Dedifferentiated amniotic fluid mesenchymal stem cell (primary cell): ENCODE results near the gene HAND2.

Experiments
- DNase-seq: peaks from one replicate; pipeline ENCODE4 v3.0.0-alpha.2; 2016; ENCODE audit errors: extremely low spot score

Gene HAND2

DNA sequence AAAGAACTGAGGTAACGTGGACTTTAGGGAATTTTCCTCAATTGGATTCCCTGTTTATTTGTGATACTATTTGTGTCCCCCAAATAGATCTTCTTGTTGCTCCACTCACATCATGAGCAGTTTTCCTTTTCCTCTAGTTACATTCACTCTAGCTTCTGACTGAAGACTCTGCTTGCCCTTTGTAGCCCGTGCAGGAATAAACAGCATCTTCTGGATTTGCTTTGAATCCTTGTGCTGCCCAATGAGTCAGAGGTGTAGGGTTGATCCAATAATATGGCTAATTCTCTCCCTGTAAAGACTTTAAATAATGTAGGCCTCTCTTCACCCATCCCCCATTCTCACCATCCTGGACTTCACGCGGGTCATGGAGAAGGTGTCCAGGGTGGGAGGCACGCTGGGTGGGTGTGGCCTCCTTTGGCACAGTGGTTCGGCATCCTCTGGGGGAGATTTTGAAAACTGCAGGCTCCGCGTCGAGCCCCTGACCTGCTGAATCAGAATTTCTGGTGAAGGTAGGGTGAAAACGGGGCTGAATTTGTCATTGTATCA, 9.0 kb downstream of the HAND2 start:
- no peak for DNase-seq

DNA sequence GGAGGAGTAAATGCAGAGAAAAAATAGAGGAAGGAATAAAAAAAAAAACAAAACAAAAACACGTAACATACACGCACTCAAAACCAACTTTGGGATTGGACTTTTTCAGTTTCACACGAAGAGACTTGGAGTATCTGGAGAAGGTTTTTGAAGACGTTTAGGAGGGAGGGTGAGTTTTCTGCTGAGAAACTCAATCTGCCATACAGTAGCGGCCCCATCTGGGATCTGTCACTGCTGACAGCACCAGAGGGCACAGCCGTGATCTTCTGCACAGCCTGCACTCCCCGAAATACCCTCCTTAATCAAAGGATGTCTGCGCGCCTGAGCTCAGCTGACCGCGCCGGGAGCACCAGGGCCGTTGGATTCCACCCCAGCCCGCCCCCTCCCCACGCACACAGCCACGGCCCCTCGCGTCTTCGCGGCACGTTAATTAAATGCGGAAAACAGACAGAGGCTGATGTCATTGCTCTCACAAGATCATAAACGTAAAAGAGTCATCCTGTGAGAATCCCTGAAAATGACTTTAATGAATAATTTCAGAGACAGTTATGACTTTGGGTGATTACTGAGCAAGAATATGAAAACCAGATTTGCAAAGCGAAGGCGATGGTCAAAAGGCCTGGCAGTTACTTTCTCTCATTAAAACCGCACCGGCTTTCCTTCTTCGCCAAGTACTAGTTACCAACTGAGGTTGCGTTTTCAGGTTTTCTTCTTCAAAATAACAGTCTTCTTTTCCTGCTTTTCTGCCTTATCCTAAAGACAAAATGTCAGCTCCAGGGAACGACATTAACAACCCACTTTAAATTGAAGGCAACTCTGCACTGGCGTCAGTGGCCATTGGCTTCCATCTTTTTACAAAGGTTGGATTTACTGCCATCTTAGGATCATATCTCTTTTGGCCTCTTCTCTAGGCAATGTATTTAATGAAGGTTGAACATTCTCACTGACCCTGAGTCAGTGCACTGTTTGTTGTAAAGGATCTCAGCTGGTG, 10.6 kb downstream of the HAND2 start:
- DNase-seq, result no peak

DNA sequence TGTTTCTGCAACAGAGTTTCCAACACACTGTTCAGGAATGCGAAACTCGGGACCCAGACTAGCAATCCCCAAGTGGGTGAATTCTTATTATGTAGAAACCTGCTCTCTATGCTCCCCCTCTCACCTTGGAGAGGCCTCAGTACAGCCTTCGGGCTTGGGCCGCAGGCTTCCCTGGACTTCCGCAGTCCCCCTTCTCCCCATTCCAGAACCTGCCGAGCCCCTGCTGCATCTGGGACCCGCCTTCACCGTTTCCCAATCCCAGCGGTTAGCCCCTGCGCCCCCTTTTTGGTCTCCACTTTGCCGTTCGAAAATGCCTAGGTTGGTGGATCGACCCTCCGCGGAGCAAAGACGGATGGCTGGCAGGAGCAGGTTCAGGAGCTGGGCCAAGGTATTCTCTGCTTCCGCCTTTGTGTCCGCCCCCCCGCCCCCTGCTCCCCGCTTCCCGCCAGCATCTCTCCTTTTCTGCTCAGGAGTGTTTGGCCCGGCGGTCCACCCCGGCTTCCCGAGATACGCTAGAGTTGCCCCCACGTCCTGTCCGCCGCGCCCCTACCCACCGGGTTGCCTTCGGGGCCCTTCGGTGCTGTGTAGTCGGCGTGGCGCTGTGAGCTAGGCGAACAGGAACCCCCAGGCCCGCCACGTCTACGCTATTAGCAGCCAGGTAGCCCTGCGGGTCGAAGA, 11.5 kb downstream of the HAND2 start:
- no peak for DNase-seq

DNA sequence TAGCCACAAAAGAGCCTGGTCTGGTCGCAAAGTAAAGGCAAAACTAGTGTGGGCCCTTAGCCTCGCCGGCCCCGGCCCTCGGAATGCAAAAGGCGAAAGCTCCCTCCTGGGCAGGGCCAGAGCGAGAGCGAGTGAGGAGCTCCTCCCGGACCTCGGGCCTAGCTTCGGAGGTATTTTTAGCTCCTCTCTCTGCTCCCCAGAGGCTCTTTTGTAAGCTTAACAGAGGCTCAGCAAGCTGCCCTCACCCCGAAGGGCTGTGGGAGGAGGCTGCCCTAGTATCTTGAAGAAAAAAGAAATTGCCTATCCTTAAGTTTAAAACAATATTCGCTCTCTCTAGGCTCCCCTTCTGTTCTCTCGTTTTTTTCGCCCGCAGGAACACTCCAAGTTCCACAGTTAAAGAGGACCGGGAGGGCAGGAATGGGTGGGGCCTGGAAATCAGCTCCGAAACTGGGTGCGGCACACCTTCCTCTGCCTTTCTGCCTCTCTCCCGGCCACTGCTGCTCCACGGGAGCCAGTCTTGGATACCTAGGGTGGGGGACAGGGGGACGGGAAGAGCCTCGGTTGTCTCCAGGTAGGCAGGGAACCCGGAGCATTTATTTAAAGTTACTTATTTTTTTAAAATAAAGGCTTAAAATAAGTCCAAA, 12.1 kb downstream of the HAND2 start:
- DNase-seq, result no peak

DNA sequence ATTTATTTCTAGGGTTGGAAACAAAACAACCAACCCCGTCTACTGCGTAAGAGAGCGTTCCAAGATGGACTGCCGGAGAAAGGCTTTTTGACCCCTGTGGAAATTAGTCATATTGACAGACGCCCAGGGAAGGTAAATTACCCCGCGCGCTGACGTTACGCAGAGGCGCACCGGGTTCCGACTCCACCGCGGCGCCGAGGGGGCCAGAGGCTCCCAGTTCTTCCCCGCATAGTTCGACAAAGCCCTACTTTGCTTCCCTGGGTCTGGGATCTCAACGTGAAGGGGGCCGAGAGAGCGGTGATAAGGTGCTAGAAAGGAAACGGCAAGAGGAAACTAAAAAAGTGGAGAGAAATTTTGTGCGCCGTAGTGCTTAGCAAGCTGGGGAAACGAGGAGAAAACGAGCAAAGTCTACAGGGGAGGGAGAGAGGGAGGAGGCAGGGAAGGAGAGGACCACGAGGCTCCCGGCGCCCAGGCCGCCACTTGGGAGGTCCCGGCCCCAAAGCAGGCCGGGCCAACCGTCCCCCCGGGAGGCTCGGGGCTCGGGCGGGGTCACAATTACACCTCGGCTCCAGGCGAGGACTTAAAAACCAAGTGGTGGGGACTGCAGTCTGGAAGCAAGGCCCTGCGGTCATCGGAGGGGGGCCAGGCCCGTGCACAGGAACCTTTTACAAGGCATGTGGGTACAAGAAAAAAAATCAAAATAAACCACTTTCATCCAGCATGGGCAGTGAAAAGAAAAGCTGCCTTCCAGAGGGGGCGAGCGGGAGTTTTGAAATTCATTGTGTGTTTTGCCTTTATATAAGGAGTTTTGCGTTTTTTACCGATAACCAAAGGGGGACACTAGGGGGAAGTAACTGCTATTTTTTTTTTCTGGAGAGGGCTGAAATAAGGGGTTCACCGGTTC, 13.2 kb downstream of the HAND2 start:
- DNase-seq, result no peak

DNA sequence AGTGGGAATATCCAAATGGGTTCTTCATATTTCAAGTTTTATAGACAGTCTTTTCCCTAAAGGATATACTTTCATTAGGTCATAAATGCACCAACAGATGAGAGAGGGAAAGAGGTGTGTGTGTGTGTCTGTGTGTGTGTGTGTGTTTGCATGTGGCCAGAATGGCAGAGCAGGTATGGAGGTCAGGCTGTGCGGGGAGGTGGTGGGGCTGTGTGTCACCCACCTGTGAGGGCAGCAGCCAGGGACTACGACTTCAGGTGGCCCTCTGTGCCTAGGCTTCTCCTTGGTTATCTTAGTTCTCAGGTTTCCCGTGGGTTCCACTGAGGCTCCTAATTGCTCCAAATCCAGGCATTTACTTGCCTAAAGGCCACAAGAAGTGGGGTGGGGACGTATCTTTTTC, 14.6 kb downstream of the HAND2 start:
- no peak for DNase-seq

DNA sequence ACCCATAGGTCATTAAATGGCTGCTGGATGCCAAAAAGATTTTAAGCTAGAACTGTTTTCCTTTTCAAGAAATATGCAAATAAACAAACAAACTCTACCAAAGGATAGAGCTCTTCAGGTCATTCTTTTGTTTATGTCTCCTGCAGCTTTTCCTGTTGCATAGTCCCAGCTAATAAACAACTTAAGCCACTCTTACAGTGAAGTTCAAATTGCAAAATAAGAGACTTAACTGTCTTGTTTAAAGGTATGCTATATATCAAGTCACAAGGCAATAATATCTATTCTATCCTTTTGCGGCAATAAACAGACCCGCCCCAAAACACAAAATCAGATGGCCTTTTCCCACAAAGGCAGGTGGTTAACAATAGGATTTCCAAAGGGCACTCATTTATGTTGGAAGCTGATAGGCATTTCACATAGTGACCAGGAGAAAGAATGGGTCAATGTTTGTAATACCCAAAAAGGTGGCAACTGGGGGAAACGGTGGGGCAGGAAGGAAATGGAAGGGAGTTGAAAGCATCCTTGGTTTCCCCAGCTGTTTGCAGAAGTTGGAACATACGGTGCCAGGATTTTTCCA, 15.3 kb downstream of the HAND2 start:
- no peak for DNase-seq

DNA sequence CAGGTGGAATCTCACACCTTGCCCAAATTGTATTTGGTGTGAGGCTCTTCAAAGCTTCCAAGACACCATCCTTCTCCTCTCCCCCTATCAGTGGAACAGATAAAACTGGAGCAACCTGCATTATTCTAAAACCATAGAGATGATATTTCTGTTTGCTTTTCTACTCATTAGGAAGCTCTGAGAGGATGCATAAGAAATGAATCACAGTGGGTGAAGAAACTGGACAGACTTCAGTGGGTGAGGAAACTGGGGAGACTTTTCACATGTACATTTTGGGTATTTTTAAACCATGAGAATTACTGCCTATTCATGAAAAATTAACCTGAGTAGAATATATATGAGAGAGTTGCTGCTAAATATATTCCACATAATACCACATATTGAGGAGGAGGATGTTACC, 16.4 kb downstream of the HAND2 start:
- DNase-seq, result no peak

DNA sequence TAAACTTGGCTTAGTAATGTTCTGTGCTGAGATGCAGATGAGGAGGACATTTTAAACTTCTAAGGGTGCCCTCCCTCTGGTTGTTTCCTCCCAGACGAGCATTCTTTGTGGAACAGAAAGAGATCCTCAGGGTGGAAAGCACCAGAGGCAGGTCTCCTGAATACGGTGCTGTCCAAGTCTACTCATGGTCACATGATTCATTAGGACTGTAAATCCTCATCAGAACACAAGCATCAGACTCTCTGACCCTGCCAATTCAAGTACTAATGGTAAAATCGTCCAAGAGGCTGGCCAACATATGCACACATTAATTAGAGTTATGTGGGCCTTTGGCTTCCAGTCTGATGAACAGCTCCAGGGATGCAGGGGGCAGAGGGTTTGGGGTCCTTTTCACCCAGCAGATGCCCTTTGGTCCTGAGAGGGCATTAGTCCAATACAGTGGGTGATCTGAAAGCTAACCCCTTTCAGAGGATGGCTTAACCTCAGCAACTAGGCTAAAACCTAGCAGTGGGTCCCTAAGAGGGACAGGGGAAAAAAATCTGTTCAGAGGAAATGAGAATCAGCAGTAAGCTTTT, 18.2 kb downstream of the HAND2 start:
- no peak for DNase-seq

DNA sequence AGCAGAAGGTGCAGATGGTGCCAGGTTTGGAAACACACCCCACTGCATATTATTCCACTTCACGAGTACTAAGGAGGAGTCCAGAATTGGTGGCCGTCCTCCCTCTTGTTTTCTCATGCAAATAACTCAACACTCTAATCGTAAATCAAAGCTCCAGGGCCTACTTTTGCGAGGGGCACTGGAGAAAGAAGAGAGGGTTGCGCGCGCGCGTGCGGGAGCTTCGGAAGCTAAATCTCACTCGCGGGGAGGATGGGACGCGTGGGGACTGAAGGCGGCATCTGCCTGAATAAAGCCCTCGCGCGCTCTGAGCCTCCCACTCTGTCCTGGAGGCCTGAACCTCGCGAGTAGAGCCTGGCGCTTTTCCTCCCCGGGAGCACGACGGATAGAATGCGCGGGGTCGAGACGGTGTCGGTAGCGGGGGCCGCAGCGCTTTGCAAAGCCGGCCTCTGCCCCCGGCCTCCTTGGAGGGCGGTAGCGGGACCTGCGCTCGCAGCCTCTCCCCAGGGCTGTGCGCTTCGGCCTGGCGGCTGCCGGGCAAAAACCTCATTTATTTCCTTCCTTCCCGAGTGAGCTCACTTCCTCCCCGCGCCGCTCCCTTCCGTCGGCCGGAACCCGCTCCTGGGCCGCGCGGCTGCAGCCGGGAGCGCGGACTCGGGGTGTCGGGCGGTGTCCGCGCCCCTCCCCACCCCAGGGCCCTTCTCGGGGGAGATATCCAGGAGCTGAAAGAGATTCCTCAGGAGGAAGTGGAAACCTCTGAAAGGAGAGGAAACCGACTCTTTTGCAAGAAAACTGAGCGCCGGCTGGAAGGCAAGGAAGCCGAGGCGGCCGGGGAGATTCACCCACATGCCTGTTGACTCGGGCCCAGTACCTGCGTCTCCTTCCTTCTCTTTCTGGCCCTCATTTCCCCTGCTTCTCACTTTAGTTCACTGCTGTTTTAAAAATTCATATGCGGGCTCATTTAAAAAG, 20.7 kb downstream of the HAND2 start:
- DNase-seq, result no peak

DNA sequence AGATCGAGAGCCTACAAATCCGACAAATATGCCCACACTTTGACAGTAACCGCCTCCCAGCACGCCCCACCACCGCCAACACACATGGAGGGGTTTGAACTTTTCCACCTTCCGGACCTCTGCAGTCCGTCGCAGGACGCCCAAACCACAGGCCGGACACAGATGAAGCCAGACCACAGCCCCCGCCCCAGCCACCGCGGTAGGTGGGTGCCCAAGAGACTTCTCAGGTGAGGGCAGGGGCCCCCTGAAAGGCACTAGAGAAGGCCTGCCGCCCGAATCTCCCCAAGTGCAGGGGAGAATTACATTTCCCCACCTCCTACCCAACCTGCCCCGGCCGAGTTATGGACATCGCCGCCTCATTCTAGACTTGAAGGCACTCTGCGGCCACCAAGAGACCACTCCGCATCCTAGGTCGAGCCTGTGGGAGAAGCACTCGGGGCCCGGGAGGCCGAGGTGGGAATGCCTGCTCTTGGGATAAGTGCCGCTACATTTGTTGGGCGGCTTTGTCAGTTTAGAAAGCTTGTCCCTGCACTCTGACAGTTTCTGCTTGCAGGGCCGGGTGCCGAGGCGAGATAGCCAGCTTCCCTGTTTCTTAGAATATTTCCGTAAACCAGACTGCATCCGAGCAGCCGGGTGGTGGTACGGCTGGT, 21.5 kb downstream of the HAND2 start:
- no peak for DNase-seq

DNA sequence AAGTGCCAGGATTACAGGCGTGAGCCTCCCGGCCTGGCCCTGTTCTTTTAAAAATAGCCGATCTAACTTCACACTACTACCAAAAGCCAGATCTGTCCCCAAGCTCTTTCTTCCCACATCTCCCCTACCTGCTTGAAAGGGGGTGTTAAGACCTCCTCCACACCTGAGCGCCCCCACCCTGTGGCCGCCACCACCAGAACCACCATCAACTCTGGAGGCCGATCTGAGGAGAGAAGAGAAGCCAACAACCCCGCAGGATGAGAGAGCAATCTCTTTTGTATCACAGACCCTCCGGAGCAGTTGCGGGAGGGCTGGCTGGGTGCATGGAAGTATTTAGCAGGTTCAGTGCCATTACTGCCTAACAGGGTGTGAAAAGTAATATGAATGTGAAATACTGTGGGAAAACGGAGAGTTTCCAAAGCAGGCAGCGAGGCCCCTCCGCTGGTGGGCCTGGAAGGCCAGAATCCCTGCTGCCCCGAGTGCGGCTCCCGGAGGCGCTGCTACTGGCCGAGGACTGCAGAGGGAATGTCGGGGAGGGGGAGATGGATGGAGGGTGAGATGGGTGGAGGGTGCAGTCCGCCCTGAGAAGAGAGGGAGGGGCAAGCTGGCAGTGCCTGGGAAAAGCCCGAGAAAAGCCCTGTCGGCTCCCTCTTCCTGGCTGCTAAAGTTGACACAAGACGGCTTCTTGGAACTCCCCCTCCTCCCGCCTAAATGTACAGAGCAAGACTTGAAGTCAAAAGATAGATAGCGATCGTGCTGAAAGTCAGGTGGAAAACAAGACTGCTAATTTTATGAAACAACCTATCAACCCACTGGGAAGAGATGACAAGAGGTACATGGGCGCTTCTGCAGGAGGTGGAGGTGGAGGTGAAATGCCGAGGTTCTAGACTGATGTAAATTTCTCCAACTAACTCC, 22.3 kb downstream of the HAND2 start:
- DNase-seq, result no peak

DNA sequence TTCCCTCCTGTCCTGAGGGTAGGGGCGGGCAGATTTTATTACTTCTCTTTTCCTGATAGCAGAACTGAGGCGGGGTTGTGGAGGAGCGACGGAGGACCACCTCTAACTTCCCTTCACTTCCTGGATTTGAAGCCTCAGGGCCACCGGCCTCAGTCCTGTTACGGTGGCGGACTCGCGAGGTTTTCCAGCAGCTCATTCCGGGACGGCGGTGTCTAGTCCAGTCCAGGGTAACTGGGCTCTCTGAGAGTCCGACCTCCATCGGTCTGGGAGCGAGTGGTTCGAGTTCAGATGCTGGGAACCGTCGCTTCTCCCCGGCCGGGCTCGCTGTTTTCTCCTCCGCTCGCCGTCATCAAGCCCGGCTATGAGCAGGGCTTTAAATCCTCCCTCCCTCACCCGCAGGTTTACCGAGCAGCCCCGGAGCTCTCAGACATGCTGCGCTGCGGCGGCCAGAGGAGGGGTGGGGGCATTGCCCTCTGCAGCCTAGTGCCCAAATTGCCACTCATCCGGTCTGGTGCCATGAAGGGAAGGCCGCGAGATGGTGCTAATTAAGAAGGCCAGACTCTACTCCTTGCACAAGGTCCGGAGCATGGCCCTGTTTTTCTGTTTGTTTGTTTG, 23.3 kb downstream of the HAND2 start:
- DNase-seq, result no peak

DNA sequence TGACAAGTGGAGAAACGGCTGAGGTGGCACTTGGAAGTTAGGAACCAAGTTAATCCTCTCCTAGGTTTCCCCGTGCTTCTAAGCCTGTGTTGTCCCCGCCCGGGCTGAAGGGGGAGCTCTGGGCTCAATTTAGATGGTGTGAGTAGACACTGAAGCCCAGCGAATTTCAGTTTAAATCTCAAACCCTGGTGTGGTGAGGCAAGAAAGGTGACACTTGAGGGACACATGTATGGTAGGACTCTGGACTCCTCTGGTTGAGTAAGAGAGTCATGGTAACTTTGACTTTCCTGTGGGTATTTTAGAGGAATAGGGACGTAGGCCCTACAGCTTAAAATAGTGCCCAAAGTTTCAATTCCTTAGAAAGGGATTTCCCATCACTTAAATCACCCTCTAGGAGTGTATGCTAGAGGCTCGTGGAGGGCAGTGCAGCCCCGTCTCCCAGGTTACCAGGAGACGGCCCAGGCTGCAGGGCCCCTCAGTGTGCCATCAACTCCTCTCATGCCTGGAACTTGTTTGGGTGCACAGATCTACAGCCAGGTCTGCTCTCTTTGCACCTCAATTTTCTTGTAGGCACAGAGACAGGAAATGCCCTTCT, 24.0 kb downstream of the HAND2 start:
- no peak for DNase-seq

DNA sequence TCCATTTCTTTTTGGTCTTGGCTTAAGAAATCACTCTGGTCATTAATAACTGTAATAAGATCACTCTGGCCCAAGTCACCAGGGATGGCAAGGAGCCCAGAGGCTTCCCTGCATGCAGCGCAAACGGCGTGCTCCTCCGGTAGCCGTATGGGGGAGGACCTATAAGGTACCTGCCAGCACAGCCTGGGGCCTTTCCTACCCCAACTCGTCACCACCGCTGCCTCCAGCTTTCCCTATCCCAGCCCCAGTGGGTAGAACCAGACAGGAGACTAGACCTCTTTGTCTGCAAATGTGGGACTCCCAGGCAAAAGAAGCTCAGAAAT, 25.9 kb downstream of the HAND2 start:
- DNase-seq, result no peak

DNA sequence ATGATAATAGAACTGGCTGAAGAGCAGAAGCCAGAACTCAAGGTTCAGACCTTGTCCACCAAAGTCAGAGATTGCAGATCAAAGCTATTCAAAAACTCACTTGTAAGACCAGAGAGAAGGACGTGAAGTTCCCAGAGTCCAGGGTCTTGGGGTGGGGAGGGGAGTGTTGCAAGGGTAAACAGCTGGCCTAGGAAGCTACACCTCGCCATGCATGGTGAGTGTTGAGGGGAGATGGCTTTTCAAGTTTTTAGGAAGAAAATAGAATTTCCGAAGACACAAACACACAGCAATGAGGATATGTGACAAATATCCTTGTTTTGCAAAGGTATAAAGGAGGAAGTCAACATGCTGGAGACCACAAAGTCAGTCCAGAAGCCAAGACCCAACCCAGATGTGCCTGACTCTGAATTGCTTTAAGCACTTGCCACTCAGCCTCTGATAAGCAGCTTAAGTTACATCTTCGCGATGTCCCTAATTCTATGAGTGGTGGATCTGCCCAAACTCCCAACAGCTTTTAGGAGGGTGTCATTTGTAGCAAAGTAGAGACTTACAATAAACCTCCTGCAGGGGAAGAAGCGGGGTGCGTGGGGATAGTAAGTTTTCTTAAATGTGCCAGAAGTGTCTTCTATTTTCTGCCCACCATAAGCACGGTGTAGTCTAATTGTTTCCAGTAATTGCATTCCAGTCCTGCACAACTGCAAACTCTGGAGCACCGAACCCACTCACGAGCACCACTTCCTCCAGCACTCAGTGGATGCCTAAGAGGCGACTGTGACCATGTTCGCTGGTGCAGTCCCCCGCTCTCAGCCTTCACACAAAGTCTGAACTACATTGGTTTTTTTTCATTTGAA, 26.5 kb downstream of the HAND2 start:
- DNase-seq, result no peak
